Suprapubic skin (tissue), 4 donors: ENCODE results near the gene TMEM250. TPM values are rescaled to one million over a fixed set of nuclear protein-coding genes. Genes with fewer than 3 reads are reported as not detected.
A peak's percentile ranks its signal among the peaks of the same experiment; 100 is the strongest.

Experiments
- DNase-seq, 2 donors: peaks; one replicate each; pipeline ENCODE4 v3.0.0-alpha.2; 2019; ENCODE audit warnings: low spot score in 2 of 2
- H3K27ac ChIP-seq: fragments of 200-600 bp; sonication (generic); one replicate; pipeline ENCODE4 v1.5.1; 2019
- H3K27me3 ChIP-seq: fragments of 200-600 bp; sonication (generic); one replicate; pipeline ENCODE4 v1.5.1; 2019
- H3K36me3 ChIP-seq: fragments of 200-600 bp; sonication (generic); one replicate; pipeline ENCODE4 v1.5.1; 2019
- H3K4me1 ChIP-seq: fragments of 200-600 bp; sonication (generic); one replicate; pipeline ENCODE4 v1.5.1; 2019
- H3K4me3 ChIP-seq: fragments of 200-600 bp; sonication (generic); one replicate; pipeline ENCODE4 v1.5.1; 2019; ENCODE audit warnings: mild to moderate bottlenecking
- H3K9me3 ChIP-seq: fragments of 200-600 bp; sonication (generic); one replicate; pipeline ENCODE4 v1.5.1; 2019
- EP300 ChIP-seq: sonication (generic); formaldehyde crosslinking; IDR thresholded peaks from one replicate; pipeline ENCODE4 v1.6.1; 2017; ENCODE audit warnings: antibody characterized with exemption
- POLR2A ChIP-seq, 2 donors: fragments of 450-650 bp; IDR thresholded peaks; one replicate each; pipeline ENCODE4 v1.6.1; 2017; ENCODE audit warnings: antibody characterized with exemption in 2 of 2, mild to moderate bottlenecking in 2 of 2, moderate library complexity in 2 of 2
- POLR2AphosphoS5 ChIP-seq, 3 donors: sonication (generic); formaldehyde crosslinking; IDR thresholded peaks; one replicate each; pipeline ENCODE4 v1.6.1; 2017; ENCODE audit warnings: antibody characterized with exemption in 3 of 3
- WGBS: methylation state at CpG from one replicate; pipeline ENCODE4 v1.1.5; 2018; 5-methylcytosine and 5-hydroxymethylcytosine counted together
- total RNA-seq, 4 donors: library from RNA; depleted of rRNA; stranded (reverse); fragments of >200 nt; gene quantifications; one replicate each; pipeline ENCODE4 v1.1.0, GENCODE V29; 2016
- TF ChIP-seq, protein P1 (sequence below), 2 donors: fragments of 200-600 bp in 1 of 2; fragments of 450-650 bp in 1 of 2; sonication (generic) in 1 of 2; IDR thresholded peaks; one replicate each; pipeline ENCODE4 v1.5.1; 2016 to 2019; ENCODE audit warnings: antibody characterized with exemption in 2 of 2, mild to moderate bottlenecking in 1 of 2, moderate library complexity in 1 of 2

Gene TMEM250
- total RNA-seq, 4 donors from 2014 or later: 37.0 to 66.9 (median 57.8) TPM

- TF ChIP-seq, protein P1, sequence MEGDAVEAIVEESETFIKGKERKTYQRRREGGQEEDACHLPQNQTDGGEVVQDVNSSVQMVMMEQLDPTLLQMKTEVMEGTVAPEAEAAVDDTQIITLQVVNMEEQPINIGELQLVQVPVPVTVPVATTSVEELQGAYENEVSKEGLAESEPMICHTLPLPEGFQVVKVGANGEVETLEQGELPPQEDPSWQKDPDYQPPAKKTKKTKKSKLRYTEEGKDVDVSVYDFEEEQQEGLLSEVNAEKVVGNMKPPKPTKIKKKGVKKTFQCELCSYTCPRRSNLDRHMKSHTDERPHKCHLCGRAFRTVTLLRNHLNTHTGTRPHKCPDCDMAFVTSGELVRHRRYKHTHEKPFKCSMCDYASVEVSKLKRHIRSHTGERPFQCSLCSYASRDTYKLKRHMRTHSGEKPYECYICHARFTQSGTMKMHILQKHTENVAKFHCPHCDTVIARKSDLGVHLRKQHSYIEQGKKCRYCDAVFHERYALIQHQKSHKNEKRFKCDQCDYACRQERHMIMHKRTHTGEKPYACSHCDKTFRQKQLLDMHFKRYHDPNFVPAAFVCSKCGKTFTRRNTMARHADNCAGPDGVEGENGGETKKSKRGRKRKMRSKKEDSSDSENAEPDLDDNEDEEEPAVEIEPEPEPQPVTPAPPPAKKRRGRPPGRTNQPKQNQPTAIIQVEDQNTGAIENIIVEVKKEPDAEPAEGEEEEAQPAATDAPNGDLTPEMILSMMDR (IDR thresholded peaks at IDR 0.05): no peak
- TF ChIP-seq EP300 (no peak), POLR2A (IDR thresholded peaks at IDR 0.05) (no peak), POLR2AphosphoS5 (IDR thresholded peaks at IDR 0.05) (no peak)
- no peak for DNase-seq
- Histone ChIP-seq H3K27ac (no peak overlapping the region), H3K27me3 (peaks cover 63% of the 10 kb centered on the region), H3K9me3 (no peaks in the 10 kb centered on the region), H3K4me3 (no peak overlapping the region), H3K4me1 (peaks cover 8% of the 10 kb centered on the region), H3K36me3 (no peaks in the 10 kb centered on the region)
- WGBS: 86% methylated on average over 17 of the region's 18 CpGs
Observed at GRCh38 chr9:136127313-136127712, 8.6 kb upstream of the TMEM250 start.

DNA sequence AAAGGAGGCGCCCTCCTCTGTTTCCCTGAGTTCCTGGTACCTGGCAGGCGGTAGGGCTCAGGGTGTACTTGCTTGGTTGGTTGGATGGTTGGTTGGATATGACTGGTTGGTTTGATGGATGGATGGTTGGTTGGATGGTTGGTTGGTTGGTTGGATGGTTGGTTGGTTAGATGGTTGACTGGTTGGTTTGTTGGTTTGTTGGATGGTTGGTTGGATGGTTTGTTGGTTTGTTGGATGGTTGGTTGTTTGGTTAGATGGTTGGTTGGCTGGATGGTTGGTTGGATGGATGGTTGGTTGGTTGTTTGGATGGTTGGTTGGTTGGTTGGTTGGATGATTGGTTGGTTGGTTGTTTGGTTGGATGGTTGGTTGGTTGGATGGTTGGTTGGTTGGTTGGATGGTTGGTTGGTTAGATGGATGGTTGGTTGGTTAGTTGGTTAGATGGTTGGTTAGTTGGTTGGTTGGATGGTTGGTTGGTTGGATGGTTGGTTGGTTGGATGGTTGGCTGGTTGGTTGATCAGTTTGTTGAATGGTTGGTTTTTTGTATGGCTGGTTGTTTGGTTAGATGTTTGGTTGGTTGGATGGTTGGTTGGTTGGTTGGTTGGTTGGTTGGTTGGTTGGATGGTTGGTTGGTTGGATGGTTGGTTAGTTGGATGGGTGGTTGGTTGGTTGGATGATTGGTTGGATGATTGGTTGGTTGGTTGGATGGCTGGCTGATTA is 6.5 kb upstream of the TMEM250 start:
- H3K27me3 ChIP-seq: peaks cover 41% of the 10 kb centered on the region
- H3K9me3 ChIP-seq: no peaks in the 10 kb centered on the region
- H3K36me3 ChIP-seq: no peaks in the 10 kb centered on the region
- 89% methylated on average over 2 of the region's 2 CpGs for WGBS
- TF ChIP-seq EP300: no peak
- TF ChIP-seq, protein P1 (IDR thresholded peaks at IDR 0.05): no peak
- no peak for TF ChIP-seq POLR2A (IDR thresholded peaks at IDR 0.05)
- TF ChIP-seq POLR2AphosphoS5 (IDR thresholded peaks at IDR 0.05): no peak
- DNase-seq: no peak
- H3K4me3 ChIP-seq: no peak overlapping the region
- peaks cover 16% of the 10 kb centered on the region for H3K4me1 ChIP-seq
- H3K27ac ChIP-seq: no peak overlapping the region

GRCh38 chr9:136122425-136123383 is 4.0 kb upstream of the TMEM250 start:
- DNase-seq: peak in 1 of 2 donors; percentile 82
- TF ChIP-seq POLR2AphosphoS5 (IDR thresholded peaks at IDR 0.05) (no peak), POLR2A (IDR thresholded peaks at IDR 0.05) (no peak), EP300 (no peak)
- TF ChIP-seq, protein P1 (IDR thresholded peaks at IDR 0.05): peak; percentile 88 to 94
- Histone ChIP-seq H3K27ac (no peak overlapping the region), H3K36me3 (no peaks in the 10 kb centered on the region), H3K27me3 (peaks cover 19% of the 10 kb centered on the region), H3K4me1 (peaks cover 31% of the 10 kb centered on the region), H3K9me3 (no peaks in the 10 kb centered on the region), H3K4me3 (peak overlapping the region; percentile 24)
- WGBS: 39% methylated on average over 24 of the region's 45 CpGs

DNA sequence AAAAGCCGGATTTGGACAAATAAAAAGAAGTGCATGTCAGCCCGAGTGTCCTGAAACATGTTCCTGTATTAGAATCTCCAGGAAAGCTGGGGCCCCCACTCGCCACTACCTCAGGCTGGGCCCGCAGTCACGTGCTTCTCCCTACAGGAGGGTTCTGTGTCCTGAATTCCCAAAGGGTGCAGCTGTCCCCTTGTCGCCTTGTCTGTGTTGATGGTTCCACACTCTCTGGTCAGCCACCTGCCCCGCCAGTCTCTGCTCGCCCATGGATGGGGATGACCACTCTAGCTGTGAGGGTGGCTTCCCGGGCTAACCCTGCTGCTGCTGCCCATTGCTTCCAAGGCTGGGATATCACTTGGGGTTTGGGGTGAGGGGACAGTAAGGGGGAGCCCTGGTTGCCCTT is 3.1 kb upstream of the TMEM250 start:
- H3K4me3 ChIP-seq: no peak overlapping the region
- no peak for TF ChIP-seq POLR2A (IDR thresholded peaks at IDR 0.05)
- no peak for TF ChIP-seq EP300
- TF ChIP-seq POLR2AphosphoS5 (IDR thresholded peaks at IDR 0.05): no peak
- TF ChIP-seq, protein P1 (IDR thresholded peaks at IDR 0.05): no peak
- H3K27me3 ChIP-seq: peaks cover 18% of the 10 kb centered on the region
- 85% methylated on average over 6 of the region's 9 CpGs for WGBS
- H3K9me3 ChIP-seq: no peaks in the 10 kb centered on the region
- no peak for DNase-seq
- peaks cover 38% of the 10 kb centered on the region for H3K4me1 ChIP-seq
- no peak overlapping the region for H3K27ac ChIP-seq
- no peaks in the 10 kb centered on the region for H3K36me3 ChIP-seq

GRCh38 chr9:136120438-136120844 is 1.8 kb upstream of the TMEM250 start:
- Histone ChIP-seq H3K27ac (no peak overlapping the region), H3K36me3 (peaks cover 10% of the 10 kb centered on the region), H3K4me3 (no peak overlapping the region), H3K4me1 (peaks cover 38% of the 10 kb centered on the region), H3K27me3 (peaks cover 11% of the 10 kb centered on the region), H3K9me3 (no peaks in the 10 kb centered on the region)
- DNase-seq: no peak
- TF ChIP-seq POLR2A (IDR thresholded peaks at IDR 0.05) (no peak), POLR2AphosphoS5 (IDR thresholded peaks at IDR 0.05) (no peak)
- TF ChIP-seq, protein P1 (IDR thresholded peaks at IDR 0.05): no peak
- WGBS: 70% methylated on average over 12 of the region's 18 CpGs
